PFSK-1 (cell line): ENCODE measurements around the gene MRPS16.

ENCODE experiments used
- FOXP2 ChIP-seq: optimal IDR thresholded peaks from 2 replicates; pipeline ENCODE3; 2011; ENCODE audit warnings: borderline replicate concordance, control low read depth, inconsistent platforms; ENCODE audit not compliant: insufficient read depth; ENCODE audit errors: extremely low read length, extremely low read depth
- POLR2AphosphoS5 ChIP-seq: IDR thresholded peaks from 2 replicates; pipeline ENCODE4 v1.6.1; 2012; ENCODE audit warnings: low read depth, mild to moderate bottlenecking, control low read depth, low read length, moderate library complexity
- REST ChIP-seq, 2 experiments: IDR thresholded peaks; 2 replicates each; pipeline versions ENCODE4 v1.6.1 to v1.8.0; 2011 to 2012; ENCODE audit warnings: low read depth in 2 of 2, low read length in 2 of 2, control low read depth in 1 of 2, inconsistent platforms in 1 of 2, mild to moderate bottlenecking in 1 of 2, moderate library complexity in 1 of 2; ENCODE audit not compliant: insufficient read depth in 1 of 2
- SIN3A ChIP-seq: IDR thresholded peaks from 2 replicates; pipeline ENCODE4 v1.6.1; 2012; ENCODE audit warnings: mild to moderate bottlenecking, low read length, moderate library complexity, borderline replicate concordance; ENCODE audit not compliant: insufficient read depth
- TAF1 ChIP-seq: IDR thresholded peaks from 2 replicates; pipeline ENCODE4 v1.6.1; 2012; ENCODE audit warnings: low read length, control low read depth, borderline replicate concordance; ENCODE audit not compliant: insufficient read depth

GRCh38 chr10:73252445-73253224 is at the start of gene MRPS16:
- TF ChIP-seq TAF1 (peak; percentile 93), REST (IDR thresholded peaks at IDR 0.05; ENCODE audit: insufficient read depth in 1 of 2, low read depth in 2 of 2, low read length in 2 of 2) (peak in 1 of 2 experiments; percentile 16; a peak in 1 of 4 replicates), POLR2AphosphoS5 (peak; percentile 97), SIN3A (peak; percentile 50), FOXP2 (peak; percentile 79)
